NCI-H2196 (cell line): ENCODE measurements around the gene COL25A1.
"Not testable (repeated sequence)": the region's sequence is repeated elsewhere in the genome, so short reads cannot be mapped to it uniquely, and the experiment has no call there.

Source experiments
- DNase-seq: peaks from one replicate; lab custom pipeline; 2025; ENCODE audit not compliant: unreplicated experiment; lab: John Stamatoyannopoulos, UW

Gene COL25A1

GRCh38 chr4:108881986-108882385, 420.5 kb downstream of the COL25A1 start:
- no peak for DNase-seq

GRCh38 chr4:108881190-108881589, 421.3 kb downstream of the COL25A1 start:
- no peak for DNase-seq

- no peak for DNase-seq
Measured at GRCh38 chr4:108878806-108879205, 423.7 kb downstream of the COL25A1 start.

GRCh38 chr4:108877821-108878220, 424.6 kb downstream of the COL25A1 start:
- no peak for DNase-seq

DNA sequence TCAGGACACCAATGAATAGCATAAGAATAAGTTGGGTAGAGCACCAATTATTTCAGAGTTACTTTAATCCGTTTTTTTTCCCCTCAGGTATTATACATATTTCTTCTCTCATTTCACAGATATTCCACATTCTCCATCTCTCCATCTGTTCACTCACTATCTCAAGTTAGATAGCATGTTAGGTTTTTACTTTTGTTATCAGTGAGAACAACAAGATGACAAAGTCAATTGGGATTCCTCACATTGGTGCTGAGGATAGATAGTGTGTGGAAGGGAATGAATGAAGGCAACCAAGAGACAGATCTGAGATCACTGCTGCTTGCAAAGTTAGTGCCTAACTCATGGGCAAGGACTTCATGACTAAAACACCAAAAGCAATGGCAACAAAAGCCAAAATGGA, 427.7 kb downstream of the COL25A1 start:
- DNase-seq, result no peak

GRCh38 chr4:108869970-108870369, 432.5 kb downstream of the COL25A1 start:
- not testable (repeated sequence) for DNase-seq

DNA sequence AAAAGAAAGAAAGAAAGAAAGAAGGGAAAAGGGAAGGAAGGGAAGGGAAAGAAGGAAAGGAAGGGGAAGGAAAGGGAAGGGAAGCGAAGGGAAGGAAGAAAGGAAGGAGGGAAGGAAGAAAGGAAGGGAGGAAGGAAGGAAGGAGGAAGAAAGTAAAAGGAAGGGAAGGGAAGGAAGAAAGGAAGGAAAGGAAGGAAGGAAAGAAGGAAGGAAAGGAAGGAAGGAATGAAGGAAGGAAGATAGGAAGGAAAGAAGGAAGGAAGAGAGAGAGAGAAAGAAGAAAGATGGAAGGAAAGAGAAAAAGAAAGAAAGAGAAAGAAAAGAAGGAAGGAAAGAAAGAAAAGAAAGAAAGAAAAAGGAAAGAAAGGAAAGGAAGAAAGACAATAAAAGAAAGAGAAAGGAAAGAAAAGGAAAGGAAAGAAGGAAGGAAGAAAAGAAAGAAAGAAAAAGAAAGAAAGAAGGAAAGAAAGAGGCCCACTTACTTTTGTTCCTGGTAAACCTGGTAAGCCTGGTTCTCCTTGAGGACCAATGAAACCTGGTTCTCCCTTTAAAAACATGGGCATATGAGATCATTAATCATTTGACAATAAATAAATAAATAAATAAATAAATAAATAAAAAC, 433.7 kb downstream of the COL25A1 start:
- DNase-seq, result no peak

DNA sequence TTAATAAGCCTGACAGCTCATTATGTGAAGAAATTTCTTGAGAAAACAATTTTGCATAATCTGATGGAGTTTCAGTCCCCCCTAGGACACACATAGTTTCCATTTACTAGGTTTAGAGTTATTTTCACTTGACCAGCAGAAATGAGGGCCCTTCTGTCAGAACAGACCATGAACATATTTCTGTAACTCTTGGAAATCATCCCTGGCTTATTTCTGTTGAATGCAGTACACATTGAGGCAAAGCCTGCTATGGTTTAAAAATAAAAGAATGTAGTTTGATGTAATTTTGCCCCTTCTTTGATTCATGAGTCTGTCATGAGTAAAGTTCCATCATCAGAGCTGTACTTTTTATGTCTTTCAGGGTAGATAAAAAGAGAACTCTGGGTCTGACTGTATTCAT, 435.0 kb downstream of the COL25A1 start:
- no peak for DNase-seq

DNA sequence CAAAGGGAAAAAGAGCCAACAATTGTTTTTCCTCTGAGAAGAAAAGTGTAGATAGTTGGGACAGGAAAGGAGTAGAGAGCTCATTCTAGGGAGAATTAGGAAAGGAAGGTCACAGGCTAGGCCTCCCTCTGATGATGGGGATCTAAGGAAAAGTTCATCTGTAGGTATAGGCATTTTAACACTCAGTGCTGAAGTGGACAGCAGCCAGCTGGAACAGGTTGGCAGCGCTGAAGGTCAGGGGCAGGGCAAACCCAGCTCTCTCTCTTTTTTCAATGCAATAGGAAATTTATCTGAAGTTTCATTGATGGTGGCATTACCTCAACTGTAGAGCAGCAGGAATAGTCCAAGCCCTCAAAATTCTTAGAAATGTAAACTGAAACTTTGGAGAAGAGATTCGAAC, 441.1 kb downstream of the COL25A1 start:
- no peak for DNase-seq

- no peak for DNase-seq
Measured at GRCh38 chr4:108854786-108855185, 447.7 kb downstream of the COL25A1 start.

GRCh38 chr4:108852691-108853090, 449.8 kb downstream of the COL25A1 start:
- no peak for DNase-seq

DNA sequence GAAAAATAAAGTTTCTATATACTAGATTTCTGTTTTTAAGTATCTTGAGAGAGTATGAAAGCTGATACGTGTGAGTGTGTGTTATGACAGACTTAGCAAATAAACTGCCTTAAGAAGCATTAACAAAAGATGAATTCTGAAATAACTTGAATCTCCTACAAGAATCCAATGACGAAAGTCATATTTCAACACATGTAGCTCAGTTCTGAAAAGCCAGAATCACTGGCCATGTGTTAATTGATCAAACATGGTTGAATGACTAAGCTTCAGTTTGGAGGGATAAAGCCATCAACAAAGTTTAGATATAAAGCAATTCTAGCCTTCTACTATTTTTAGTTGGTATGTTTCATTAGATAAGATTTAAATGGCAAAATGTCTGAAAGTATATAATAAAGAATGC, 451.1 kb downstream of the COL25A1 start:
- no peak for DNase-seq

DNA sequence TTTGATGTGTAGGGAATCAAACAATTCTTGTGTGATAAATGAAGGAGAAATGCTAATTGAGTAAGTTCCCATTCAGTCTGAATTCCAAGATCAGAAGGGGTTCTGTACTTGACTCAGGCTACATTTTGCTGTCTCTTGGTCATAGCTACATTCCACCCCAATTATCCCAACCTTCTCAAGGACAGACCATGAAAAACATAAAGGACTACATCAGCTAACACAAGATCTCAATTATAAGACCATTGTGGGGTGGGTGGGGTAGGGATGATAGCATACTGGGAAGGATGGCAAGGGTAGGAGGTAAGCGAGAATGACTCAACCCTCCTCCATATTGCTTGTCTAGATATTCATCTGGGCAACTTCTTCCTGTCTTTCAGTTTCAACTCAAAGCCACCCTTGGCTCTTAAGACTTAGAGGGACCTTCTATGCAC, 452.2 kb downstream of the COL25A1 start:
- DNase-seq, result no peak

DNA sequence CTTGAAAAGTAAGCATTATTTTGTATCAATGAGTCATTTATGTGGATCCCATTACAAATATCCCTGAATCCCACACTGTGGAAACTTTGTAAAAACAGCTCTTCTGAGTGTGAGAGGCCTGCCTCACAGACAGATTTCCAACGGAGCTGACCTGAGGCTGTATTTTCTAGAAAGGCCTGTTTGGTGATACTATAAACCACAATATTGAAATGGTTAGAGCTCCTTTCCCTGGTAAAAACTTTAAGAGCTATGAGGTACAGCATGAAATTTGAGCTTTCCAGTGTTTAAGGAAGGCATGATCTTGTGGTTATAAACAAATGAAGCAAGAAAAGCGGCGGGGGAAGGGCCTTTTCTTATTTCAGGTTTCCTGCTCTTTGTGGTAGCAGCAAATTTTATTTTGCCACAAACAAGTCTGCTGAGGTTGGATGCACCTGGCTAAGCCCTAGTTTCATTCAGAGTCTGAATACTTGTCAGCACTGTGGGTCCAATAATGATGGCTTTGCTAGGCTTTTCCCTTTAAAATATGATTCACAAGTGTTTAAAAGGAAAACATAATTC, 452.8 kb downstream of the COL25A1 start:
- no peak for DNase-seq

DNA sequence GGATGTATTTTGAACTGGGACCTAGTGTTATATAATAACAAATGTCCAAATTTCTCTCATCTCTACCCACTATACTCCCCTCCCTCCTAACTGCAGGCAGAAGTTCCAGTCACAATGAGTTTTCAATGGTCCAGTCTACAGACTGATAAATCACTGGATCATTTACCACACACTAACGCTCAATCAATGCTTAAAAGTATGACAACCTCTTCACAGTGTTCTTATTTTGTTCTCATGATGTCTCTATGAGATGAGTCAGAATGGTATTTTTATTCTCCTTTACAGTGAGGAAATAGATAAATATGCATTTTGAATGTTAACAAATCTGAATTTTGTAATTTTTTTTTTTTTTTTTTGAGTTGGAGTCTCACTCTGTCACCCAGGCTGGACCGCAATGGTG, 455.9 kb downstream of the COL25A1 start:
- no peak for DNase-seq

GRCh38 chr4:108840426-108840975, 462.0 kb downstream of the COL25A1 start:
- no peak for DNase-seq

- DNase-seq, result no peak
Measured at GRCh38 chr4:108839333-108839732, 463.1 kb downstream of the COL25A1 start.

GRCh38 chr4:108838451-108838850, 464.0 kb downstream of the COL25A1 start:
- DNase-seq, result no peak

DNA sequence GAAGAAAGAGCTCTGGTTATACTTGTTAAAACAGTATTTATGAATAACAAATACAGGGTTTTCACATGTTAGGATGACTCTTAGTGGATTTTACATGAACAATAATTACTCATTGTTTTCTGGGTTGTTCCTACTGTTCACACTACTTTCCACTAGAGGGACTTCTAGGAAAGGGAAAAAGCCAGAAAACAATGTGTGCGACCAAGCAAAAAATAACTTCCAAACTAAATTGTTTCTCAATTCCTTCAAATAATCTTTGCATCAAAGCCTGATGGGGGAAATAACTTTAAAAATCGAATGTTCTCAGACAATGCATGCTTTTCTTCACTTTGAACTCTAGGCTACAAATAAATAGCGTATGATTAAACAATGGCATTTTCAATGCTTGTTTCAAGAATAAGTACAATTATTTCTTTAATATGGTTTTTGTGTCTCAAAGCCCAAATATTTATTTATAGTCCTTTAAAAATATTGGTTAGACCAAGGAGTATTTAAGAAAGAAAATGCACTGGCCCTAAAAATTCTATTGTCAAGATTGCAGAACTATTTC, 467.5 kb downstream of the COL25A1 start:
- DNase-seq, result no peak

DNA sequence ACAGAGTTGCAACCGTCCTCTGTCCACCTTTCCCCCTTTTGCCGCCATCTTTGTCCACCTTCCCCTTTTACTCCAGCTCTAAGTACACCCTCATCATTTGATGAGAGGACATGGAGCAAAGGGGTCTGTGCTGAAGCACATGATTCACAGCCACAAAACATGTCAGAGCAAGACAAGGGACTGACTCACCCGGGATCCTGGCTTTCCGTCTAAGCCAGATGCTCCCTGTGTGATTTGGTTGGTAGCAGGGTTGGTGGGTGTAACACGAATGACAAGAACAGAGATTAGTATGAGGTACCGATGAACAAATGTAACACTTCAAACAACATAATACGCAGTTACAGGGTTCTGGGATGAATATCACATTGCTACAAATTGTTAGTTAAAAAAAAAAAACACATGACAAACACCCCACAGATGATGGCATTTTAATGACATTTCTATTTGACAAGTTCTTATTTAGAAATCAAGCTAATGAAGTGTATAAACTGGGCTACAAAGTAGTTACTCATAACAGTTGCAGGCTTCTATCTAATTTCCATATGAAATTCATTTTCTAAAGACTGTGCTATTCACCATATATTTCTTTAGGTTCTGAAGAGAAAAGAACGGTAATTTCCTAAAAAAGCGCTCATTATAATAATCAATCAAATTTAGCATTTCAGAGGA, 468.2 kb downstream of the COL25A1 start:
- DNase-seq, result no peak

GRCh38 chr4:108833046-108833445, 469.4 kb downstream of the COL25A1 start:
- no peak for DNase-seq

GRCh38 chr4:108831886-108832285, 470.6 kb downstream of the COL25A1 start:
- DNase-seq, result no peak
